ENCODE results near the gene CCR7.

GRCh38 chr17:40602445-40603443 is 37.5 kb upstream of the CCR7 start:
- TF ChIP-seq POLR2A (IDR thresholded peaks at IDR 0.05) (no peak), CTCF (IDR thresholded peaks at IDR 0.05) (no peak)
